Measurements from ENCODE around the gene TMEM106B.

GRCh38 chr7:12250232-12250631 lies 39.1 kb downstream of the TMEM106B start:
- TF ChIP-seq, protein P1, sequence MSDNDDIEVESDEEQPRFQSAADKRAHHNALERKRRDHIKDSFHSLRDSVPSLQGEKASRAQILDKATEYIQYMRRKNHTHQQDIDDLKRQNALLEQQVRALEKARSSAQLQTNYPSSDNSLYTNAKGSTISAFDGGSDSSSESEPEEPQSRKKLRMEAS (IDR thresholded peaks at IDR 0.05) = no peak
- TF ChIP-seq, protein P2, sequence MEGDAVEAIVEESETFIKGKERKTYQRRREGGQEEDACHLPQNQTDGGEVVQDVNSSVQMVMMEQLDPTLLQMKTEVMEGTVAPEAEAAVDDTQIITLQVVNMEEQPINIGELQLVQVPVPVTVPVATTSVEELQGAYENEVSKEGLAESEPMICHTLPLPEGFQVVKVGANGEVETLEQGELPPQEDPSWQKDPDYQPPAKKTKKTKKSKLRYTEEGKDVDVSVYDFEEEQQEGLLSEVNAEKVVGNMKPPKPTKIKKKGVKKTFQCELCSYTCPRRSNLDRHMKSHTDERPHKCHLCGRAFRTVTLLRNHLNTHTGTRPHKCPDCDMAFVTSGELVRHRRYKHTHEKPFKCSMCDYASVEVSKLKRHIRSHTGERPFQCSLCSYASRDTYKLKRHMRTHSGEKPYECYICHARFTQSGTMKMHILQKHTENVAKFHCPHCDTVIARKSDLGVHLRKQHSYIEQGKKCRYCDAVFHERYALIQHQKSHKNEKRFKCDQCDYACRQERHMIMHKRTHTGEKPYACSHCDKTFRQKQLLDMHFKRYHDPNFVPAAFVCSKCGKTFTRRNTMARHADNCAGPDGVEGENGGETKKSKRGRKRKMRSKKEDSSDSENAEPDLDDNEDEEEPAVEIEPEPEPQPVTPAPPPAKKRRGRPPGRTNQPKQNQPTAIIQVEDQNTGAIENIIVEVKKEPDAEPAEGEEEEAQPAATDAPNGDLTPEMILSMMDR (IDR thresholded peaks at IDR 0.05 in 2 of 3, conservative IDR thresholded peaks at IDR 0.05 in 1 of 3; ENCODE audit: borderline replicate concordance in 1 of 3, insufficient read depth in 1 of 3, low read depth in 2 of 3, low read length in 2 of 3) = no peak
- TF ChIP-seq POLR2AphosphoS5 (IDR thresholded peaks at IDR 0.05; ENCODE audit: low read depth, low read length) (no peak), REST (IDR thresholded peaks at IDR 0.05; ENCODE audit: low read depth) (no peak), POLR2A (IDR thresholded peaks at IDR 0.05; ENCODE audit: borderline replicate concordance, extremely low read depth, insufficient read depth, insufficient read length) (no peak), CEBPB (IDR thresholded peaks at IDR 0.05; ENCODE audit: low read depth) (no peak), SIN3A (IDR thresholded peaks at IDR 0.05; ENCODE audit: low read depth) (no peak), FOSL1 (IDR thresholded peaks at IDR 0.05; ENCODE audit: low read depth) (no peak), EZH2 (IDR thresholded peaks at IDR 0.05) (no peak)

Measured in HCT116 (cell line).